Osteocyte (in vitro differentiated cells): ENCODE data around the gene RASA1. TPM values are rescaled to one million over a fixed set of nuclear protein-coding genes. Genes with fewer than 3 reads are reported as not detected.

Experiments used
- DNase-seq: peaks from one replicate; pipeline ENCODE4 v3.0.0; 2021; ENCODE audit warnings: mixed read lengths; ENCODE audit not compliant: unreplicated experiment; ENCODE audit errors: extremely low spot score
- H3K27ac Mint-ChIP-seq: one replicate; pipeline ENCODE4 v1.8.0; 2021; ENCODE audit warnings: mild to moderate bottlenecking, mixed read lengths; ENCODE audit not compliant: unreplicated experiment
- H3K27me3 Mint-ChIP-seq: one replicate; pipeline ENCODE4 v1.8.0; 2021; ENCODE audit warnings: mixed read lengths; ENCODE audit not compliant: unreplicated experiment
- H3K36me3 Mint-ChIP-seq: one replicate; pipeline ENCODE4 v1.8.0; 2021; ENCODE audit warnings: mixed read lengths; ENCODE audit not compliant: unreplicated experiment
- H3K4me1 Mint-ChIP-seq: one replicate; pipeline ENCODE4 v1.8.0; 2021; ENCODE audit warnings: mixed read lengths; ENCODE audit not compliant: unreplicated experiment
- H3K4me3 Mint-ChIP-seq: one replicate; pipeline ENCODE4 v1.8.0; 2021; ENCODE audit warnings: mild to moderate bottlenecking, moderate library complexity, mixed read lengths; ENCODE audit not compliant: unreplicated experiment
- H3K9me3 Mint-ChIP-seq: one replicate; pipeline ENCODE4 v1.8.0; 2021; ENCODE audit warnings: mixed read lengths; ENCODE audit not compliant: unreplicated experiment
- total RNA-seq: library from RNA; stranded (reverse); gene quantifications from 2 replicates; pipeline ENCODE4 v1.2.1, GENCODE V29; 2021
- TF ChIP-seq, protein P1 (sequence below): fragments of 200-600 bp; sonication (generic); IDR thresholded peaks from 2 replicates; pipeline ENCODE4 v1.5.0; 2021; ENCODE audit warnings: antibody characterized with exemption, mild to moderate bottlenecking, moderate library complexity

The RASA1 gene
- total RNA-seq, 1 donor from 2014 or later, result 32.1 TPM

DNA sequence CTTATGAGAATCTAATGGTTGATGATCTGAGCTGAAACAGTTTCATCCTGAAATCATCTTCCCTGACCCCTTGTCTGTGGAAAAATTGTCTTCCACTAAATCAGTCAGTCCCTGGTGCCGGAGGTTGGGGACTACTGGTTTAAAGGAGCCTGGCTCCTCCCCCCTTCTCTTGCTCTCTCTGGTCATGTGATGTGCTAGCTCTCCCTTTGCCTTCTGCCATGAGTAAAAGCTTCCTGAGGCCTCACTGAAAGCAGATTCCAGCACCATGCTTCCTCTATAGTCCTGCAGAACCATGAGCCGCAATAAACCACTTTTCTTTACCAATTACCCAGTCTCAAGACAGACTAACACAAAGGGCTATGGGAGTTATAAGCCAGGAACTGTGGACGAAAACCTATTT, 54.7 kb downstream of the RASA1 start:
- Mint-ChIP-seq H3K27ac (no peak overlapping the region), H3K36me3 (peaks cover 5% of the 10 kb centered on the region), H3K27me3 (no peaks in the 10 kb centered on the region), H3K9me3 (no peaks in the 10 kb centered on the region), H3K4me1 (peaks cover 4% of the 10 kb centered on the region), H3K4me3 (no peak overlapping the region)
- DNase-seq, result no peak
- TF ChIP-seq, protein P1, sequence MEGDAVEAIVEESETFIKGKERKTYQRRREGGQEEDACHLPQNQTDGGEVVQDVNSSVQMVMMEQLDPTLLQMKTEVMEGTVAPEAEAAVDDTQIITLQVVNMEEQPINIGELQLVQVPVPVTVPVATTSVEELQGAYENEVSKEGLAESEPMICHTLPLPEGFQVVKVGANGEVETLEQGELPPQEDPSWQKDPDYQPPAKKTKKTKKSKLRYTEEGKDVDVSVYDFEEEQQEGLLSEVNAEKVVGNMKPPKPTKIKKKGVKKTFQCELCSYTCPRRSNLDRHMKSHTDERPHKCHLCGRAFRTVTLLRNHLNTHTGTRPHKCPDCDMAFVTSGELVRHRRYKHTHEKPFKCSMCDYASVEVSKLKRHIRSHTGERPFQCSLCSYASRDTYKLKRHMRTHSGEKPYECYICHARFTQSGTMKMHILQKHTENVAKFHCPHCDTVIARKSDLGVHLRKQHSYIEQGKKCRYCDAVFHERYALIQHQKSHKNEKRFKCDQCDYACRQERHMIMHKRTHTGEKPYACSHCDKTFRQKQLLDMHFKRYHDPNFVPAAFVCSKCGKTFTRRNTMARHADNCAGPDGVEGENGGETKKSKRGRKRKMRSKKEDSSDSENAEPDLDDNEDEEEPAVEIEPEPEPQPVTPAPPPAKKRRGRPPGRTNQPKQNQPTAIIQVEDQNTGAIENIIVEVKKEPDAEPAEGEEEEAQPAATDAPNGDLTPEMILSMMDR, result no peak

DNA sequence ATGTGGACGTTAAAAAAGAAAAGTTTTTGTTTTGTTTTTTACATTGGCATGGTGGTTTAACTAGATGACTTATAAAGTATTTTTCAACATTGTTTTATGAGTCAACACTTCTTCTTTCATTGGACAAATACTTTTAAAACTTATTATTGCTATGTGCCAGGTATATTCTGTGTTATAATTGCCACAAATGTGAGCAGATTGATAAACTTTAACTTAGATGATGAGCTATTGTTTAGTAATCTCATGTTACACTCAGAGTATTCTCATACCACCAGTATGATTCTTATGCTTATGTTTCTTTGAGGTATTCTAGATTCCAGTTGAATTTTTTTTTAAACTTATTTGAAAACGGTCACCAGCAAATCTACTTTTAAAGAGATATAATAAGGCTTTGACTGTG, 60.3 kb downstream of the RASA1 start:
- peaks cover 3% of the 10 kb centered on the region for H3K36me3 Mint-ChIP-seq
- H3K4me1 Mint-ChIP-seq, result peaks cover 22% of the 10 kb centered on the region
- no peak for DNase-seq
- H3K9me3 Mint-ChIP-seq, result no peaks in the 10 kb centered on the region
- no peak overlapping the region for H3K27ac Mint-ChIP-seq
- TF ChIP-seq, protein P1, result no peak
- H3K27me3 Mint-ChIP-seq, result no peaks in the 10 kb centered on the region
- H3K4me3 Mint-ChIP-seq, result no peak overlapping the region

DNA sequence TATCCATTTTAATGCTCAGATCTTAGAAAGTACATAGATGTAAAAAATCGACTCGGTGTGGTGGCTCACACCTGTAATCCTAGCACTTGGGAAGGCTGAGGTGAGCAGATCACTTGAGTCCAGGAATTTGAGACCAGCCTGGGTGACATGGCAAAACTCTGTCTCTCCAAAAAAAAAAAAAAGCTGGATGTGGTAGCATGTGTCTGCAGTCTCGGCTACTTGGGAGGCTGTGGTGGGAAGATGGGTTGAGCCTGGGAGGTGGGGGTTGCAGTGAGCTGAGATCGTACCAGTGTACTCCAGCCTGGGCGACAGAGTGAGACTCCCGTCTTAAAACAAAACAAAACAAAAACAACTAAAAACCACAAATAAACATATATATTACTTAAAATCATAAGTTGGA, 61.4 kb downstream of the RASA1 start:
- no peaks in the 10 kb centered on the region for H3K27me3 Mint-ChIP-seq
- H3K4me1 Mint-ChIP-seq, result peaks cover 22% of the 10 kb centered on the region
- no peak overlapping the region for H3K27ac Mint-ChIP-seq
- no peak for DNase-seq
- H3K36me3 Mint-ChIP-seq, result peaks cover 11% of the 10 kb centered on the region
- TF ChIP-seq, protein P1, result no peak
- no peak overlapping the region for H3K4me3 Mint-ChIP-seq
- H3K9me3 Mint-ChIP-seq, result no peaks in the 10 kb centered on the region

DNA sequence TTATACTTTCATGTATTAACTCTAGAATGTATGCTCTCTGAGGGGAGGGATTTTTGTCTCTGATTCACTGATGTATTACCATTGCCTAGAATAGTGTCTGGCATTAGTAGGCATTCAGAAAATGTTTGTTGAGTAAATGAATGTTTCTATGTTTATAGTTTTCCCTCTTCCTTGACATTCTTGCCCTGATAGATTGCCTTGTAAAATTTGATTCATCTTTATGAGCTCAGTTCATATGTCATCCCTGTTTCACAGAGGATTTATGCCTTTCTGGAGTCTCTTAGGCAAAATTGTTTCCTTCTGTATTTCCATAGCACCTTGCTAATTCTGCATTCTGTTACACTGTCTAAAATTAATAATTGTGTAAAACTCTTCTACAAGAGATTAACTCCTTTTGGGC, 72.3 kb downstream of the RASA1 start:
- DNase-seq, result no peak
- TF ChIP-seq, protein P1, result no peak
- peaks cover 41% of the 10 kb centered on the region for H3K36me3 Mint-ChIP-seq
- no peak overlapping the region for H3K27ac Mint-ChIP-seq
- H3K4me1 Mint-ChIP-seq, result no peaks in the 10 kb centered on the region
- H3K9me3 Mint-ChIP-seq, result peaks cover 7% of the 10 kb centered on the region
- no peak overlapping the region for H3K4me3 Mint-ChIP-seq
- H3K27me3 Mint-ChIP-seq, result no peaks in the 10 kb centered on the region

DNA sequence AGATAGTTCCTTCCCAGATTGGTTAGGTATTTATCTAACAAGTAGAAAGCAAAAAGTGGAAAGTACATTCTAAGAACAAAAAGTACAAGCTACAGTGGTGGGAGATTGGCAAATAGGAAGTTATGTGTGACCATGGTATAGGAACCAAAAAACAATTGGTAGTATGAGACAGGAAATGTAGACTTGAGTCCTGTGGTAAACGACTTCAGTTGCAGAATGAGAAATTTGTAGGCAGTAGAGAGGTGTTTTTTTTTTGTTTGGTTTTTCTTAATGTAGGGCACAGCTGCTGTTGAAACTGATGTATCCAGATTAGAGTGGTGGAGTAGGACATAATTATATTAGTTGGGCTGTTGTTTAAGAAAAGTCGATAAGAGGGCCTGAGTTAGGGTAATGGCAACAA, 73.0 kb downstream of the RASA1 start:
- Mint-ChIP-seq H3K27ac (no peak overlapping the region), H3K4me3 (no peak overlapping the region), H3K27me3 (no peaks in the 10 kb centered on the region), H3K9me3 (peaks cover 7% of the 10 kb centered on the region), H3K4me1 (no peaks in the 10 kb centered on the region), H3K36me3 (peaks cover 43% of the 10 kb centered on the region)
- TF ChIP-seq, protein P1, result no peak
- no peak for DNase-seq
